H9 (cell line): ENCODE measurements around the gene ACER3. TPM values are rescaled to one million over a fixed set of nuclear protein-coding genes. Genes with fewer than 3 reads are reported as not detected.

Source experiments
- DNase-seq: peaks from one replicate; pipeline ENCODE4 v3.0.0-alpha.2; 2017
- H2AFZ ChIP-seq: one replicate; pipeline ENCODE4 v1.6.1; 2013; ENCODE audit warnings: mild to moderate bottlenecking, low read length, control low read depth, moderate library complexity
- H2AK5ac ChIP-seq: 2 replicates; pipeline ENCODE4 v1.6.1; 2013; ENCODE audit warnings: low read length, control low read depth, mixed read lengths; ENCODE audit not compliant: insufficient read length
- H2BK120ac ChIP-seq: one replicate; pipeline ENCODE4 v1.6.1; 2013; ENCODE audit warnings: low read depth, mild to moderate bottlenecking, low read length, control low read depth, inconsistent platforms; ENCODE audit not compliant: poor library complexity, severe bottlenecking
- H2BK12ac ChIP-seq: 2 replicates; pipeline ENCODE4 v1.6.1; 2013; ENCODE audit warnings: low read length, control low read depth, mixed read lengths, low read depth; ENCODE audit not compliant: insufficient read length
- H2BK15ac ChIP-seq: 2 replicates; pipeline ENCODE4 v1.6.1; 2013; ENCODE audit warnings: low read depth, low read length, control low read depth
- H2BK20ac ChIP-seq: one replicate; pipeline ENCODE4 v1.6.1; 2013; ENCODE audit warnings: low read depth, mild to moderate bottlenecking, low read length, control low read depth, inconsistent platforms; ENCODE audit not compliant: poor library complexity, severe bottlenecking
- H2BK5ac ChIP-seq: 2 replicates; pipeline ENCODE4 v1.6.1; 2013; ENCODE audit warnings: low read length, control low read depth, mixed read lengths; ENCODE audit not compliant: insufficient read length
- H3K14ac ChIP-seq: 2 replicates; pipeline ENCODE4 v1.6.1; 2013; ENCODE audit warnings: low read length, control low read depth; ENCODE audit not compliant: insufficient read depth
- H3K18ac ChIP-seq: 2 replicates; pipeline ENCODE4 v1.6.1; 2013; ENCODE audit warnings: low read depth, mild to moderate bottlenecking, mixed read lengths, low read length, control low read depth; ENCODE audit not compliant: insufficient read length
- H3K23ac ChIP-seq: 2 replicates; pipeline ENCODE4 v1.6.1; 2013; ENCODE audit warnings: low read length, control low read depth, mixed read lengths, low read depth; ENCODE audit not compliant: insufficient read length
- H3K23me2 ChIP-seq: 2 replicates; pipeline ENCODE4 v1.6.1; 2013; ENCODE audit warnings: low read depth, mild to moderate bottlenecking, mixed read lengths, low read length, control low read depth; ENCODE audit not compliant: insufficient read length, poor library complexity, severe bottlenecking
- H3K27ac ChIP-seq: 2 replicates; pipeline ENCODE4 v1.5.1; 2013; ENCODE audit warnings: low read length, control low read depth, mixed read lengths, low read depth; ENCODE audit not compliant: insufficient read length
- H3K27me3 ChIP-seq: 2 replicates; pipeline ENCODE4 v1.6.1; 2013; ENCODE audit warnings: low read length, control low read depth, inconsistent platforms; ENCODE audit not compliant: insufficient read depth
- H3K4ac ChIP-seq: 2 replicates; pipeline ENCODE4 v1.6.1; 2013; ENCODE audit warnings: low read depth, mild to moderate bottlenecking, control low read depth, inconsistent platforms, low read length, moderate library complexity
- H3K4me1 ChIP-seq: 2 replicates; pipeline ENCODE4 v1.6.1; 2013; ENCODE audit warnings: low read length, control low read depth, inconsistent platforms; ENCODE audit not compliant: insufficient read depth
- H3K4me2 ChIP-seq: 2 replicates; pipeline ENCODE4 v1.6.1; 2013; ENCODE audit warnings: low read length, control low read depth, mixed read lengths; ENCODE audit not compliant: insufficient read length, insufficient read depth
- H3K56ac ChIP-seq: 2 replicates; pipeline ENCODE4 v1.6.1; 2013; ENCODE audit warnings: low read depth, mild to moderate bottlenecking, mixed read lengths, low read length, control low read depth; ENCODE audit not compliant: insufficient read length
- H3K79me1 ChIP-seq: 2 replicates; pipeline ENCODE4 v1.6.1; 2013; ENCODE audit warnings: low read depth, mild to moderate bottlenecking, moderate library complexity, low read length, control low read depth, inconsistent platforms; ENCODE audit not compliant: insufficient read depth, poor library complexity, severe bottlenecking
- H3K79me2 ChIP-seq: 2 replicates; pipeline ENCODE4 v1.6.1; 2013; ENCODE audit warnings: low read length, control low read depth, inconsistent platforms; ENCODE audit not compliant: insufficient read depth
- H3K9ac ChIP-seq: 2 replicates; pipeline ENCODE4 v1.6.1; 2013; ENCODE audit warnings: low read length, control low read depth, mixed read lengths; ENCODE audit not compliant: insufficient read length; ENCODE audit errors: extremely low read depth
- H3K9me3 ChIP-seq: one replicate; pipeline ENCODE4 v1.6.1; 2013; ENCODE audit warnings: low read depth, low read length, inconsistent platforms; ENCODE audit not compliant: control insufficient read depth
- H3T11ph ChIP-seq: one replicate; pipeline ENCODE4 v1.6.1; 2013; ENCODE audit warnings: mild to moderate bottlenecking, low read length, control low read depth, inconsistent platforms
- H4K20me1 ChIP-seq: one replicate; pipeline ENCODE4 v1.6.1; 2013; ENCODE audit not compliant: control insufficient read depth, insufficient read length, insufficient read depth
- H4K5ac ChIP-seq: 2 replicates; pipeline ENCODE4 v1.6.1; 2013; ENCODE audit warnings: low read depth, mild to moderate bottlenecking, mixed read lengths, low read length, control low read depth; ENCODE audit not compliant: insufficient read length
- H4K8ac ChIP-seq: replicated peaks from 2 replicates; pipeline ENCODE4 v1.6.1; 2013; ENCODE audit warnings: low read length, control low read depth, mixed read lengths, low read depth; ENCODE audit not compliant: insufficient read length
- H4K91ac ChIP-seq: 2 replicates; pipeline ENCODE4 v1.6.1; 2013; ENCODE audit warnings: low read depth, mild to moderate bottlenecking, moderate library complexity, mixed read lengths, low read length, control low read depth; ENCODE audit not compliant: insufficient read length
- H3K27ac Mint-ChIP-seq, 3 experiments: 2 replicates in 2 of 3; 3 replicates in 1 of 3; pipeline ENCODE4 v1.8.0; 2020 to 2021; ENCODE audit warnings: mixed read lengths in 3 of 3, mild to moderate bottlenecking in 1 of 3, moderate library complexity in 1 of 3
- H3K27me3 Mint-ChIP-seq: 2 replicates; pipeline ENCODE4 v1.8.0; 2021; ENCODE audit warnings: low read depth, mild to moderate bottlenecking, moderate library complexity, mixed read lengths
- H3K36me3 Mint-ChIP-seq, 3 experiments: 2 replicates in 2 of 3; 3 replicates in 1 of 3; pipeline ENCODE4 v1.8.0; 2020 to 2021; ENCODE audit warnings: low read depth in 3 of 3, mixed read lengths in 3 of 3; ENCODE audit not compliant: insufficient read depth in 1 of 3
- H3K4me1 Mint-ChIP-seq, 2 experiments: 2 replicates each; pipeline ENCODE4 v1.8.0; 2020; ENCODE audit warnings: mixed read lengths in 2 of 2
- H3K4me3 Mint-ChIP-seq, 2 experiments: 2 replicates in 1 of 2; 3 replicates in 1 of 2; pipeline ENCODE4 v1.8.0; 2020 to 2021; ENCODE audit warnings: mild to moderate bottlenecking in 2 of 2, mixed read lengths in 2 of 2, moderate library complexity in 1 of 2
- H3K9me3 Mint-ChIP-seq, 2 experiments: 2 replicates in 1 of 2; 3 replicates in 1 of 2; pipeline ENCODE4 v1.8.0; 2020; ENCODE audit warnings: mild to moderate bottlenecking in 2 of 2, mixed read lengths in 2 of 2, moderate library complexity in 1 of 2
- WGBS: extraction: QIAGEN DNeasy Blood & Tissue Kit; methylation state at CpG from one replicate; pipeline ENCODE4 v1.1.7; 2013; ENCODE audit warnings: missing lambda C conversion rate, low lambda C conversion rate, mixed read lengths; ENCODE audit not compliant: insufficient read length; ENCODE audit errors: extremely low coverage; 5-methylcytosine and 5-hydroxymethylcytosine counted together
- total RNA-seq: library from RNA; stranded (reverse); gene quantifications from 2 replicates; pipeline ENCODE4 v1.2.1, GENCODE V29; 2021
- TF ChIP-seq, protein P1 (sequence below): fragments of 200-600 bp; sonication (generic); conservative IDR thresholded peaks from 3 replicates; pipeline ENCODE4 v1.8.0; 2021; ENCODE audit warnings: antibody characterized with exemption, mild to moderate bottlenecking

The ACER3 gene
- total RNA-seq, 1 experiment from 2014 or later: 14.7 TPM

DNA sequence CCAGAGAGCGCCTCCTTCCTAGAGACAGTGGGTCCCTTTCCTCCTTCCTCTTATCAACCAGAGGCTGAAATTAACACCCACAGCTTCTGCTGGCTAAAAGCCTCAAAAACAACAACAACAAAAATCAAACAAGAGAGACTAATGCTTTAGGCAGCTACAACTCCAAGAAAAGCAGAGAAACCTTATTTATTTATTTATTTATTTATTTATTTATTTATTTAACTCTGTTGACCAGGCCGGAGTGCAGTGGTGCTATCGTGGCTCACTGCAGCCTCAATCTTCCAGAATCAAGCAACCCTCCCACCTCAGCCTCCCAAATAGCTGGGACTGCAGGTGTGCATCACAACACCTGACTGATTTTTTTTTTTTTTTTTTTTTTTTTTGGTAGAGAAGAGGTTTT lies 170.9 kb downstream of the ACER3 start:
- H3K56ac ChIP-seq: no peak overlapping the region
- H4K91ac ChIP-seq: no peak overlapping the region
- WGBS: no CpG with 5 or more reads among the region's 3 CpGs
- no peak overlapping the region for H3K27ac ChIP-seq
- H3K14ac ChIP-seq: no peak overlapping the region
- no peak overlapping the region for H3K9ac ChIP-seq
- no peak overlapping the region for H3T11ph ChIP-seq
- H3K79me1 ChIP-seq: no peaks in the 10 kb centered on the region
- no peak overlapping the region for H3K4ac ChIP-seq
- H3K4me1 Mint-ChIP-seq: peaks cover 6 to 11% of the 10 kb centered on the region in 2 experiments; a peak in 3 of 4 replicates
- H3K9me3 Mint-ChIP-seq: no peaks in the 10 kb centered on the region; a peak in 1 of 5 replicates
- H3K23ac ChIP-seq: no peak overlapping the region
- no peak overlapping the region for H4K5ac ChIP-seq
- H3K36me3 Mint-ChIP-seq: no peaks in the 10 kb centered on the region
- H3K23me2 ChIP-seq: no peaks in the 10 kb centered on the region
- no peak overlapping the region for H2BK15ac ChIP-seq
- DNase-seq: no peak
- H3K4me2 ChIP-seq: no peak overlapping the region
- no peak overlapping the region for H2BK5ac ChIP-seq
- no peaks in the 10 kb centered on the region for H3K9me3 ChIP-seq
- H2AFZ ChIP-seq: no peak overlapping the region
- no peak overlapping the region for H3K4me3 Mint-ChIP-seq
- no peak overlapping the region for H3K18ac ChIP-seq
- no peaks in the 10 kb centered on the region; the same call in 1 of the 2 replicates for H3K27me3 ChIP-seq
- H3K79me2 ChIP-seq: no peaks in the 10 kb centered on the region
- H3K27ac Mint-ChIP-seq: no peak overlapping the region
- H2AK5ac ChIP-seq: no peak overlapping the region
- no peaks in the 10 kb centered on the region for H3K4me1 ChIP-seq
- TF ChIP-seq, protein P1, sequence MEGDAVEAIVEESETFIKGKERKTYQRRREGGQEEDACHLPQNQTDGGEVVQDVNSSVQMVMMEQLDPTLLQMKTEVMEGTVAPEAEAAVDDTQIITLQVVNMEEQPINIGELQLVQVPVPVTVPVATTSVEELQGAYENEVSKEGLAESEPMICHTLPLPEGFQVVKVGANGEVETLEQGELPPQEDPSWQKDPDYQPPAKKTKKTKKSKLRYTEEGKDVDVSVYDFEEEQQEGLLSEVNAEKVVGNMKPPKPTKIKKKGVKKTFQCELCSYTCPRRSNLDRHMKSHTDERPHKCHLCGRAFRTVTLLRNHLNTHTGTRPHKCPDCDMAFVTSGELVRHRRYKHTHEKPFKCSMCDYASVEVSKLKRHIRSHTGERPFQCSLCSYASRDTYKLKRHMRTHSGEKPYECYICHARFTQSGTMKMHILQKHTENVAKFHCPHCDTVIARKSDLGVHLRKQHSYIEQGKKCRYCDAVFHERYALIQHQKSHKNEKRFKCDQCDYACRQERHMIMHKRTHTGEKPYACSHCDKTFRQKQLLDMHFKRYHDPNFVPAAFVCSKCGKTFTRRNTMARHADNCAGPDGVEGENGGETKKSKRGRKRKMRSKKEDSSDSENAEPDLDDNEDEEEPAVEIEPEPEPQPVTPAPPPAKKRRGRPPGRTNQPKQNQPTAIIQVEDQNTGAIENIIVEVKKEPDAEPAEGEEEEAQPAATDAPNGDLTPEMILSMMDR: no peak
- no peak overlapping the region for H2BK12ac ChIP-seq
- H4K20me1 ChIP-seq: no peaks in the 10 kb centered on the region
- no peak overlapping the region for H2BK120ac ChIP-seq
- H4K8ac ChIP-seq: no peak overlapping the region
- peaks cover 13% of the 10 kb centered on the region for H3K27me3 Mint-ChIP-seq
- no peak overlapping the region for H2BK20ac ChIP-seq
